ENCODE data around the gene CNIH1.
"Not testable (repeated sequence)": the region's sequence is repeated elsewhere in the genome, so short reads cannot be mapped to it uniquely, and the experiment has no call there.

CNIH1 gene

GRCh38 chr14:54383835-54384234 is 57.3 kb downstream of the CNIH1 start:
- DNase-seq (ENCODE audit: low read depth, low spot score): no peak

- no peak for DNase-seq (ENCODE audit: low read depth, low spot score)
Measured at GRCh38 chr14:54381821-54382220, 59.4 kb downstream of the CNIH1 start.

- DNase-seq (ENCODE audit: low read depth, low spot score): not testable (repeated sequence)
Measured at GRCh38 chr14:54380558-54380957, 60.6 kb downstream of the CNIH1 start.

- DNase-seq (ENCODE audit: low read depth, low spot score): not testable (repeated sequence)
Measured at GRCh38 chr14:54378893-54379292, 62.3 kb downstream of the CNIH1 start.

- DNase-seq (ENCODE audit: low read depth, low spot score): no peak
Measured at GRCh38 chr14:54377501-54377900, 63.7 kb downstream of the CNIH1 start.

- no peak for DNase-seq (ENCODE audit: low read depth, low spot score)
Measured at GRCh38 chr14:54374117-54374884, 66.9 kb downstream of the CNIH1 start.
